ENCODE data around the gene TTC24. TPM values are rescaled to one million over a fixed set of nuclear protein-coding genes. Genes with fewer than 3 reads are reported as not detected.

Gene TTC24
- total RNA-seq, 1 donor = not detected

DNA sequence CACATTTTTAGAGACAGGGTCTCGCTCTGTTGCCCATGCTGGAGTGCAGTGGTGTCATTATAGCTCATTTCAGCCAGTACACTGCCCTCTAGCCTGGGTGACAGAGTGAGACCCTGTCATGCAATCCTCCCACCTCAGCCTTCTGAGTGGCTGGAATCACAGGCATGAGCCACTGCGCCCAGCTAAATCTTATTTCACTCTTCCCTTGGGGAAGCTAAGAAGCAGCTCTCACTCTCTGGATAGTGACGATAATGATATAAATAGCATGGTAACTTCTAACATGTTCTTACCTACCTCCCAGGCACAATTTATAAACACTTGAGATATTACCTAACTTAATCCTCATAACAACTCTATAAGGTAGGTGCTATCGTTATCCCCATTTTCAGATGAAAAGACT lies 32.1 kb upstream of the TTC24 start:
- no peak overlapping the region for H3K4me3 ChIP-seq (ENCODE audit: low read depth, low read length)
- TF ChIP-seq, protein P1, sequence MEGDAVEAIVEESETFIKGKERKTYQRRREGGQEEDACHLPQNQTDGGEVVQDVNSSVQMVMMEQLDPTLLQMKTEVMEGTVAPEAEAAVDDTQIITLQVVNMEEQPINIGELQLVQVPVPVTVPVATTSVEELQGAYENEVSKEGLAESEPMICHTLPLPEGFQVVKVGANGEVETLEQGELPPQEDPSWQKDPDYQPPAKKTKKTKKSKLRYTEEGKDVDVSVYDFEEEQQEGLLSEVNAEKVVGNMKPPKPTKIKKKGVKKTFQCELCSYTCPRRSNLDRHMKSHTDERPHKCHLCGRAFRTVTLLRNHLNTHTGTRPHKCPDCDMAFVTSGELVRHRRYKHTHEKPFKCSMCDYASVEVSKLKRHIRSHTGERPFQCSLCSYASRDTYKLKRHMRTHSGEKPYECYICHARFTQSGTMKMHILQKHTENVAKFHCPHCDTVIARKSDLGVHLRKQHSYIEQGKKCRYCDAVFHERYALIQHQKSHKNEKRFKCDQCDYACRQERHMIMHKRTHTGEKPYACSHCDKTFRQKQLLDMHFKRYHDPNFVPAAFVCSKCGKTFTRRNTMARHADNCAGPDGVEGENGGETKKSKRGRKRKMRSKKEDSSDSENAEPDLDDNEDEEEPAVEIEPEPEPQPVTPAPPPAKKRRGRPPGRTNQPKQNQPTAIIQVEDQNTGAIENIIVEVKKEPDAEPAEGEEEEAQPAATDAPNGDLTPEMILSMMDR (IDR thresholded peaks at IDR 0.05; ENCODE audit: insufficient read depth, low read length) = no peak
- no peak for DNase-seq (ENCODE audit: low read depth)

- no peak for DNase-seq (ENCODE audit: low read depth)
- TF ChIP-seq, protein P1 (IDR thresholded peaks at IDR 0.05; ENCODE audit: insufficient read depth, low read length) = no peak
- no peak overlapping the region for H3K4me3 ChIP-seq (ENCODE audit: low read depth, low read length)
Measured at GRCh38 chr1:156547982-156548381, 31.5 kb upstream of the TTC24 start.

DNA sequence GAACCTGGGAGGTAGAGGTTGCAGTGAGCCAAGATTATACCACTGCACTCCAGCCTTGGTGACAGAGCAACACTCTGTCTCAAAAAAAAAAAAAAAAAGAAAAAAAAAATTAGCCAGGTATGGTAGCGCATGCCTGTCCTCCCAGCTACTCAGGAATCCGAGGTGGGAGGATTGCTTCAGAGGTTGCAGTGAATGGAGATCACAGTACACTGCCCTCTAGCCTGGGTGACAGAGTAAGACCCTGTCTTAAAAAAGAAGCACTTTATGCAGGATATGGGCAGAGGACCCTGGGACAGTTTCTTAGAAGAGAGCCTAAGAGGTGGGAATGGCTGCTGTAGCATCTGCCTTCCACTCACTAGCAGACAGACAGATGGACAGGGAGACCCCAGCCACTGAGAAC lies 30.1 kb upstream of the TTC24 start:
- TF ChIP-seq, protein P1 (IDR thresholded peaks at IDR 0.05; ENCODE audit: insufficient read depth, low read length) = no peak

GRCh38 chr1:156549831-156550230 lies 29.7 kb upstream of the TTC24 start:
- no peak overlapping the region for H3K4me3 ChIP-seq (ENCODE audit: low read depth, low read length)
- TF ChIP-seq, protein P1 (IDR thresholded peaks at IDR 0.05; ENCODE audit: insufficient read depth, low read length) = no peak
- DNase-seq (ENCODE audit: low read depth) = no peak

More for the DNA sequence above, 30.1 kb upstream of the TTC24 start:
- no peak overlapping the region for H3K4me3 ChIP-seq (ENCODE audit: low read depth, low read length)
- no peak for DNase-seq (ENCODE audit: low read depth)

DNA sequence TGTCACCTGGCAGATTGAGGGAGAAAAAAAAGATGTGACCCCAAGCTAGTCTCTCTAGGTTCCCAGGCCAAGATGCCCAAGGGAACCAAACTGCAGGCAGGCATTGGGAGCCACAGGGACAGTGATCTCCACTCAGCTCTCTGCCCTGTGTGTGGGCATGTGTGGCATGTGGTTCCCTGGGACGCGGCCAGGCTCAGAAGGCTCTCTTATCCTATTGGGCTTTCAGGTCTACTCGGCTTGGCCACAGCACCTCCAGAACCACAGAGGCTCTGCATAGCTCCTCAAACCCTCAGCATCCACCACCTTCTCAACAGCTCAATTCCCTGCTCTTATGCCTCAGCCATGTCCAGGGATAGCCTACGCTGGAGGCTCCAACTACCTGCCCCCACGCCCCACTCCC lies 29.2 kb upstream of the TTC24 start:
- DNase-seq (ENCODE audit: low read depth) = no peak
- TF ChIP-seq, protein P1 (IDR thresholded peaks at IDR 0.05; ENCODE audit: insufficient read depth, low read length) = no peak
- no peak overlapping the region for H3K4me3 ChIP-seq (ENCODE audit: low read depth, low read length)

DNA sequence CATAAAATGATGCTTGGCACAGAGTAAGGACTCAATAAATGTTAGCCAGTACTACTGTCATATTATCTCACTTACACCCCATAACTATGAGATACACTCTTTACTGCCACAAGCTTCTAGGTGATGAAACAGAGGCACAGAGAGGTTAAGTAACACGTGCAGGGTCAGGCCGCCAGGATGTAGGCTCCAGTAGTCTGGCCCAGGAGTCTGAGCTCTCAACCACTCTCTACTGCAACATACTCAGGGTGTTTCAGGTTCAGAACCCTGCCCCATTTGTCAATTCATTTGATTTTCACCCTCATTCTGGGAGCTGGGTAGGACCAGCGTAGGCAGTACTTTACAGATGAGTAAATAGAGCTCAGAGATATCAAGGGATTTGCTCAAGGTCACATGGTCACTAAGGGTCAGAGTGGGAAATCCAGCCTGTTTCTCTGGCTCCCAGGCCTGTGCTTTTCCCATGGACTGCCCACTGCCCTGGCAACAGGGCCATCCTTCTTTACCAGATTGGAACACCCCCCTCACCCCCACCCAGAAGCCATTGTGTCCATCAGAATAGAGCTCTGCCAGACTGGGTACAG lies 28.4 kb upstream of the TTC24 start:
- TF ChIP-seq, protein P1 (IDR thresholded peaks at IDR 0.05; ENCODE audit: insufficient read depth, low read length) = no peak
- DNase-seq (ENCODE audit: low read depth) = no peak
- no peak overlapping the region for H3K4me3 ChIP-seq (ENCODE audit: low read depth, low read length)

- TF ChIP-seq, protein P1 (IDR thresholded peaks at IDR 0.05; ENCODE audit: insufficient read depth, low read length) = no peak
- DNase-seq (ENCODE audit: low read depth) = no peak
- no peak overlapping the region for H3K4me3 ChIP-seq (ENCODE audit: low read depth, low read length)
Measured at GRCh38 chr1:156551869-156552268, 27.7 kb upstream of the TTC24 start.

Data from fibroblast of the aortic adventitia (primary cell).